HEK293 (cell line): ENCODE results near the gene STK32C.

Experiments used
- CTCF ChIA-PET: fragments of 350-600 bp; formaldehyde crosslinking; extraction: SDS; loops from one replicate; lab custom pipeline; 2021; ENCODE audit warnings: antibody characterized with exemption; lab: Yijun Ruan, JAX
- POLR2A ChIA-PET: fragments of 300-600 bp; formaldehyde crosslinking; extraction: SDS; loops from one replicate; lab custom pipeline; 2020; ENCODE audit warnings: antibody characterized with exemption, inconsistent platforms; lab: Yijun Ruan, JAX
- H3K27ac ChIP-seq: fragments of 200-500 bp; sonication (Bioruptor generic); 2 replicates; pipeline ENCODE4 v1.5.1; 2014; ENCODE audit warnings: low read depth, low read length, control low read depth, inconsistent platforms; ENCODE audit errors: extremely low read depth
- H3K36me3 ChIP-seq, 2 experiments: fragments of 200-500 bp in 1 of 2; sonication (Bioruptor generic) in 1 of 2; 1 replicate in 1 of 2; 2 replicates in 1 of 2; pipeline ENCODE4 v1.5.1; 2014 to 2017; ENCODE audit warnings: inconsistent platforms in 2 of 2, low read length in 2 of 2; ENCODE audit not compliant: control insufficient read depth in 2 of 2, insufficient read depth in 1 of 2
- H3K4me1 ChIP-seq: fragments of 200-500 bp; sonication (Bioruptor generic); 2 replicates; pipeline ENCODE4 v1.5.1; 2014; ENCODE audit warnings: mild to moderate bottlenecking, low read length, inconsistent platforms; ENCODE audit not compliant: control insufficient read depth, insufficient read depth
- H3K4me3 ChIP-seq: 2 replicates; pipeline ENCODE4 v1.5.1; 2011; ENCODE audit warnings: low read depth, mild to moderate bottlenecking, control low read depth, low read length, moderate library complexity
- H3K9me3 ChIP-seq: fragments of 200-500 bp; sonication (Bioruptor generic); 2 replicates; pipeline ENCODE4 v1.5.1; 2014; ENCODE audit warnings: low read depth, low read length, inconsistent platforms; ENCODE audit not compliant: control insufficient read depth, insufficient read depth
- GFI1B ChIP-seq: fragments of 450-650 bp; formaldehyde crosslinking; IDR thresholded peaks from 2 replicates; pipeline ENCODE4 v1.5.1; 2016; ENCODE audit warnings: missing biosample characterization, missing genetic modification characterization
- GLI4 ChIP-seq: fragments of 450-650 bp; formaldehyde crosslinking; IDR thresholded peaks from 2 replicates; pipeline ENCODE4 v1.5.1; 2016; ENCODE audit warnings: missing biosample characterization, missing genetic modification characterization
- GLIS2 ChIP-seq: fragments of 450-650 bp; formaldehyde crosslinking; IDR thresholded peaks from 2 replicates; pipeline ENCODE4 v1.5.1; 2016; ENCODE audit warnings: missing biosample characterization, missing genetic modification characterization
- PATZ1 ChIP-seq: fragments of 450-650 bp; formaldehyde crosslinking; IDR thresholded peaks from 2 replicates; pipeline ENCODE4 v1.5.1; 2016; ENCODE audit warnings: missing biosample characterization, missing genetic modification characterization
- REPIN1 ChIP-seq: fragments of 450-650 bp; formaldehyde crosslinking; IDR thresholded peaks from 2 replicates; pipeline ENCODE4 v1.5.1; 2017; ENCODE audit warnings: missing biosample characterization, missing genetic modification characterization, low read depth
- TRIM28 ChIP-seq: IDR thresholded peaks from 2 replicates; pipeline ENCODE4 v1.6.1; 2011; ENCODE audit warnings: low read length, control low read depth, borderline replicate concordance
- YY1 ChIP-seq: fragments of 450-650 bp; formaldehyde crosslinking; IDR thresholded peaks from 2 replicates; pipeline ENCODE4 v1.5.1; 2018; ENCODE audit warnings: missing biosample characterization, missing genetic modification characterization
- ZBTB7A ChIP-seq: fragments of 450-650 bp; formaldehyde crosslinking; IDR thresholded peaks from 2 replicates; pipeline ENCODE4 v1.5.1; 2016; ENCODE audit warnings: low read depth, missing biosample characterization, missing genetic modification characterization
- ZNF112 ChIP-seq: fragments of 450-650 bp; formaldehyde crosslinking; IDR thresholded peaks from 2 replicates; pipeline ENCODE4 v1.5.0; 2017; ENCODE audit warnings: missing biosample characterization, missing genetic modification characterization
- ZNF140 ChIP-seq: fragments of 450-650 bp; formaldehyde crosslinking; IDR thresholded peaks from 2 replicates; pipeline ENCODE4 v1.5.1; 2016; ENCODE audit warnings: missing biosample characterization, missing genetic modification characterization
- ZNF155 ChIP-seq: fragments of 450-650 bp; formaldehyde crosslinking; IDR thresholded peaks from 2 replicates; pipeline ENCODE4 v1.5.1; 2016; ENCODE audit warnings: missing biosample characterization, missing genetic modification characterization
- ZNF202 ChIP-seq: fragments of 450-650 bp; formaldehyde crosslinking; IDR thresholded peaks from 2 replicates; pipeline ENCODE4 v1.5.1; 2016; ENCODE audit warnings: missing biosample characterization, missing genetic modification characterization, borderline replicate concordance
- ZNF266 ChIP-seq: fragments of 450-650 bp; formaldehyde crosslinking; IDR thresholded peaks from 2 replicates; pipeline ENCODE4 v1.5.1; 2016; ENCODE audit warnings: missing biosample characterization, missing genetic modification characterization, low read depth
- ZNF274 ChIP-seq, 2 experiments: fragments of 200-500 bp in 1 of 2; fragments of 450-650 bp in 1 of 2; sonication (Bioruptor generic) in 1 of 2; formaldehyde crosslinking in 1 of 2; IDR thresholded peaks; 2 replicates each; pipeline versions ENCODE4 v1.5.1 to v1.6.1; 2014 to 2016; ENCODE audit warnings: borderline replicate concordance in 1 of 2, inconsistent platforms in 1 of 2, low read length in 1 of 2, missing biosample characterization in 1 of 2, missing genetic modification characterization in 1 of 2
- ZNF449 ChIP-seq: fragments of 450-650 bp; formaldehyde crosslinking; IDR thresholded peaks from 2 replicates; pipeline ENCODE4 v1.5.1; 2017; ENCODE audit warnings: missing biosample characterization, mild to moderate bottlenecking, missing genetic modification characterization, moderate library complexity
- ZNF549 ChIP-seq: fragments of 450-650 bp; IDR thresholded peaks from 2 replicates; pipeline ENCODE4 v1.5.1; 2018; ENCODE audit warnings: missing biosample characterization, missing genetic modification characterization, mild to moderate bottlenecking, inconsistent platforms, moderate library complexity
- ZNF600 ChIP-seq: fragments of 450-650 bp; formaldehyde crosslinking; IDR thresholded peaks from 2 replicates; pipeline ENCODE4 v1.5.1; 2016; ENCODE audit warnings: missing biosample characterization, missing genetic modification characterization
- ZXDB ChIP-seq: fragments of 450-650 bp; formaldehyde crosslinking; IDR thresholded peaks from 2 replicates; pipeline ENCODE4 v1.5.1; 2016; ENCODE audit warnings: missing biosample characterization, missing genetic modification characterization

STK32C gene

GRCh38 chr10:132329565-132330485 lies 22.1 kb upstream of the STK32C start (continued):
- TF ChIP-seq PATZ1 (tag by site-specific recombination) (peak; percentile 30; the same call in 1 of the 2 replicates), ZBTB7A (tag by site-specific recombination) (no peak), ZNF202 (no peak), YY1 (tag by site-specific recombination) (no peak), TRIM28 (peak; percentile 78), ZNF549 (no peak), ZNF600 (tag by site-specific recombination) (peak; percentile 71), ZNF112 (tag by site-specific recombination) (no peak), ZNF266 (tag by site-specific recombination) (no peak), GFI1B (tag by site-specific recombination) (peak; percentile 67; the same call in 1 of the 2 replicates), ZXDB (tag by site-specific recombination) (peak; percentile 67; the same call in 1 of the 2 replicates)

GRCh38 chr10:132328738-132329137 lies 21.0 kb upstream of the STK32C start:
- CTCF ChIA-PET = no interaction called here
- Histone ChIP-seq H3K9me3 (no peaks in the 10 kb centered on the region), H3K27ac (no peak overlapping the region), H3K36me3 (peaks cover 5 to 8% of the 10 kb centered on the region in 2 experiments; a peak in 2 of 3 replicates), H3K4me3 (no peak overlapping the region), H3K4me1 (peaks cover 8% of the 10 kb centered on the region)
- POLR2A ChIA-PET = interaction anchor here (0.6 kb wide), 1 partner anchor 21 kb away, joined by 3 read pairs; the partner anchor contains the start of gene STK32C
- TF ChIP-seq ZNF274 (IDR thresholded peaks at IDR 0.05; ENCODE audit: low read length) = no peak
- TF ChIP-seq ZNF274 (tag by site-specific recombination; IDR thresholded peaks at IDR 0.05; ENCODE audit: borderline replicate concordance) = no peak
- no peak for TF ChIP-seq GLIS2
- no peak for TF ChIP-seq ZNF155
- no peak for TF ChIP-seq ZNF140
- TF ChIP-seq, all 188 proteins: peak for 0

GRCh38 chr10:132328106-132328505 lies 20.4 kb upstream of the STK32C start:
- TF ChIP-seq REPIN1 (tag by site-specific recombination) (no peak), GLI4 (tag by site-specific recombination) (no peak), ZNF449 (tag by site-specific recombination) (no peak)
- TF ChIP-seq, all 188 proteins: peak for 0
- Histone ChIP-seq H3K9me3 (no peaks in the 10 kb centered on the region), H3K36me3 (peaks cover 8 to 11% of the 10 kb centered on the region in 2 experiments; a peak in 2 of 3 replicates), H3K27ac (no peak overlapping the region), H3K4me1 (peaks cover 8% of the 10 kb centered on the region), H3K4me3 (no peak overlapping the region)
- ChIA-PET CTCF (no interaction called here), POLR2A (no interaction called here)
